Measurements from ENCODE around the gene NKAIN4.

GRCh38 chr20:63288581-63289251 is 34.5 kb upstream of the NKAIN4 start:
- TF ChIP-seq, protein P1, sequence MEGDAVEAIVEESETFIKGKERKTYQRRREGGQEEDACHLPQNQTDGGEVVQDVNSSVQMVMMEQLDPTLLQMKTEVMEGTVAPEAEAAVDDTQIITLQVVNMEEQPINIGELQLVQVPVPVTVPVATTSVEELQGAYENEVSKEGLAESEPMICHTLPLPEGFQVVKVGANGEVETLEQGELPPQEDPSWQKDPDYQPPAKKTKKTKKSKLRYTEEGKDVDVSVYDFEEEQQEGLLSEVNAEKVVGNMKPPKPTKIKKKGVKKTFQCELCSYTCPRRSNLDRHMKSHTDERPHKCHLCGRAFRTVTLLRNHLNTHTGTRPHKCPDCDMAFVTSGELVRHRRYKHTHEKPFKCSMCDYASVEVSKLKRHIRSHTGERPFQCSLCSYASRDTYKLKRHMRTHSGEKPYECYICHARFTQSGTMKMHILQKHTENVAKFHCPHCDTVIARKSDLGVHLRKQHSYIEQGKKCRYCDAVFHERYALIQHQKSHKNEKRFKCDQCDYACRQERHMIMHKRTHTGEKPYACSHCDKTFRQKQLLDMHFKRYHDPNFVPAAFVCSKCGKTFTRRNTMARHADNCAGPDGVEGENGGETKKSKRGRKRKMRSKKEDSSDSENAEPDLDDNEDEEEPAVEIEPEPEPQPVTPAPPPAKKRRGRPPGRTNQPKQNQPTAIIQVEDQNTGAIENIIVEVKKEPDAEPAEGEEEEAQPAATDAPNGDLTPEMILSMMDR (conservative IDR thresholded peaks at IDR 0.05; ENCODE audit: low read depth, low read length): no peak
- TF ChIP-seq EZH2 (IDR thresholded peaks at IDR 0.05; ENCODE audit: borderline replicate concordance, low read depth, low read length, poor library complexity, severe bottlenecking): no peak

All from A673 (cell line).